GM12892 (cell line): ENCODE data around the gene CCDC134.

Experiments used
- POLR2A ChIP-seq: IDR thresholded peaks from 2 replicates; pipeline ENCODE4 v1.6.1; 2011; ENCODE audit warnings: low read depth, low read length, control low read depth
- TAF1 ChIP-seq: IDR thresholded peaks from 2 replicates; pipeline ENCODE4 v1.6.1; 2011; ENCODE audit warnings: low read depth, mild to moderate bottlenecking, control low read depth, low read length, borderline replicate concordance

DNA sequence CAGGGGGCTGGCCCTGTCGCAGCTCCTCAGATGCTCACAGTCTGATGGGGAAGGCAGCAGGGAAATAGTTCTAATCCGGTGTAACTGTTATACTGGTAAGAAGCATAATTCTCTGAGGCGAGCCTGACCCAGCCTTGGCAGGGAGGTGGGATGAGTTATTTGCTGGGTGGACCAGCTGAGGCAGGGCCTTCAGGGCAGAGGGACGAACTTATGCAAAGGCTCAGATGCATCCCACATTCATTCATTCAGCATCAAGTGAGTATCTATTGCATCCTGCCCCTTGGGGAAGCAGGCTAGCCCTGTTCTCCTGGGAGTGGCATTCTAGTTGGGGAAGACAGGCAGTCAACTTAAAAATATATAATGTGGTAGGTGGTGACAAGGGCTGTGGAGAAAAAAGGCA lies 18.8 kb downstream of the CCDC134 start:
- TF ChIP-seq POLR2A, result no peak
- TF ChIP-seq TAF1, result no peak
